GM12874 (cell line): ENCODE measurements around the gene LINGO1.
A peak's percentile ranks its signal among the peaks of the same experiment; 100 is the strongest.

Source experiments
- TF ChIP-seq, protein P1 (sequence below): IDR thresholded peaks from 2 replicates; pipeline ENCODE4 v1.5.1; 2011; ENCODE audit warnings: low read depth, mild to moderate bottlenecking, control low read depth, low read length, moderate library complexity; ENCODE audit not compliant: insufficient read depth

Gene LINGO1

DNA sequence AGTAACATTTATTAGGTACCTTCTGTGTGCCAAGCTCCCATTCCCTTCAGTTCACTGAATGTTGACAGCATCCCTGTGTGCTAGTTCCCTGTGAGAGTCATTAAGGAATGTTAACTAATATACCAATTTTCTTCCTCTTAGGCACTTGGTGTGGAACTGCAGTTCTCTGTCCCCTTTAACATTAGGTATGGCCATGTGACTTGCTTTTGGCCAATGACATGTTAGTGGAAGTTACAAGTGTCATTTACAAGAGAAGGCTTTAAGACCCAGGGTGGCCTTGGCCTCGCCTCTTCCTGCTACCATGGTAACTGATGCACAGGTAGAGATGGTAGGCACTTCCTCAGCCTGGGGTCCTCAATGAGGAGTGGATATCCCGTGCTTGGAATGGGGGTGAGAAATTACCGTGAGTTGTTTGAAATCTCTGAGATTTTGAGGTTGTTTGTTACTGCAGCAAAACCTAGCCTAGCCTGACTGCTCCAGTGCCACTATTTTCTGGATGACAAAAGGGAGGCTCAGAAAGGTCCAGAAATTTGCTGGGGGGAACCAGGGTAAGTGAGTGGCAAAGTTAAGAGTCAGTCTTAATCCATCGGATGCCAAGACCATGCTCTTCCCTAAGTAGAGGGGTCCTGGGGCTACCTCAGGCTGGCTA lies 21.2 kb upstream of the LINGO1 start:
- TF ChIP-seq, protein P1, sequence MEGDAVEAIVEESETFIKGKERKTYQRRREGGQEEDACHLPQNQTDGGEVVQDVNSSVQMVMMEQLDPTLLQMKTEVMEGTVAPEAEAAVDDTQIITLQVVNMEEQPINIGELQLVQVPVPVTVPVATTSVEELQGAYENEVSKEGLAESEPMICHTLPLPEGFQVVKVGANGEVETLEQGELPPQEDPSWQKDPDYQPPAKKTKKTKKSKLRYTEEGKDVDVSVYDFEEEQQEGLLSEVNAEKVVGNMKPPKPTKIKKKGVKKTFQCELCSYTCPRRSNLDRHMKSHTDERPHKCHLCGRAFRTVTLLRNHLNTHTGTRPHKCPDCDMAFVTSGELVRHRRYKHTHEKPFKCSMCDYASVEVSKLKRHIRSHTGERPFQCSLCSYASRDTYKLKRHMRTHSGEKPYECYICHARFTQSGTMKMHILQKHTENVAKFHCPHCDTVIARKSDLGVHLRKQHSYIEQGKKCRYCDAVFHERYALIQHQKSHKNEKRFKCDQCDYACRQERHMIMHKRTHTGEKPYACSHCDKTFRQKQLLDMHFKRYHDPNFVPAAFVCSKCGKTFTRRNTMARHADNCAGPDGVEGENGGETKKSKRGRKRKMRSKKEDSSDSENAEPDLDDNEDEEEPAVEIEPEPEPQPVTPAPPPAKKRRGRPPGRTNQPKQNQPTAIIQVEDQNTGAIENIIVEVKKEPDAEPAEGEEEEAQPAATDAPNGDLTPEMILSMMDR: no peak

DNA sequence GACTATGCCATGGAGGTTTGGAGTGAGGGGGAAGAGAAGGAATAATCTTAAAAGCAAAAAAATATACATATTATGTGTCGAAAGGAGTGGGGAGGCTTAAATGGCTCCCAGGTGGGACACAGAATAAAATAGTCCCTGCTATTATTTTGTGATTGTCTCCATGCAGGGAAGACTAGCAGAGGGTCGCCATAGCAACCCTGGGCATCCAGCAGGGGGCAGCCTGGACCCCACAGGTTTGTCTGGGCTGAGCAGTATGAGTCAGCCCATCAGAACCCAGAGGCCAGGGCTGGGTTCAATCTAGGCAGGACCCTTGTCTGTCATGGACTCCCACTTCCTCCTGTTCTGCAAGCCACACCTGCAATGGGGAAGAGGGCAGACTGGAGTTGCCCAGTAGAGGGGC lies 17.6 kb upstream of the LINGO1 start:
- TF ChIP-seq, protein P1: peak; percentile 24; the same call in 1 of the 2 replicates

DNA sequence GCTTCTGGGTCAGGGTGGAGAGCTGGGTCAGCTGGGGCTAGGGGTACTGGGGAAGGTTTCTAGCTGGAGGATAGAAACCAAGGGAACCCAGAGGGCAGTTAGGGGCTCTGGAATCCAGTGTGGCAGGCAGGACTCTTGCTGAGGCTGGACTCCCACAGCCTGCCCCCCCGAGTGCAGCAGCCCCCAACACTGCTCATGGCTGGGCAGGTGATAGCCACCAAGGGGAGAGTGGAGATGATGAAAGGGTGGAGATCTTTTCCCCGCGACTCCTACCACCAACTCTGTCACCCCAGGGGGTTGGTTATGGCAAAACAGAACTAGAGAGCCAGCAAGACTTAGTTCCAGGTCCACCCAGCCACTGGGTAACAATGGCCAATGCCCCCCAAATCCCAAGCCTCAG lies 16.9 kb upstream of the LINGO1 start:
- TF ChIP-seq, protein P1: no peak

DNA sequence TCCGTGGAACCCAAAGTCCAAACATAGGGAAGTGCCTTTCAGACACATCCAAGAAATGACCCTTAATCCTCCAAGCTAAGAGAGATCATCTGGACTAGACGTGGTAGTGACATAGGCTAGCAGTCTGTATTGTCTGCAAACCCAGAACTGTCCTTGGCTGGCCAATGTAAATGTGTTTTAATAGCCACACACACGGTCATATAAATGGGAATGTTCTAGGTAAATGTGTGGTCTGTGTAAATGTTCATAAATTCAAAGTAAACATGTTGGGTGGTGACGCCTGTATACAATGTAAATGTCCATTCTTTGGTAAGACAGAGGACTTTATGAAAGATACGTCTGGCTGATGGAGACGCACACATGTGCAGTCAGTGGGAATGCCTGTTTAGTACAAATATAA lies 16.3 kb upstream of the LINGO1 start:
- TF ChIP-seq, protein P1: no peak

DNA sequence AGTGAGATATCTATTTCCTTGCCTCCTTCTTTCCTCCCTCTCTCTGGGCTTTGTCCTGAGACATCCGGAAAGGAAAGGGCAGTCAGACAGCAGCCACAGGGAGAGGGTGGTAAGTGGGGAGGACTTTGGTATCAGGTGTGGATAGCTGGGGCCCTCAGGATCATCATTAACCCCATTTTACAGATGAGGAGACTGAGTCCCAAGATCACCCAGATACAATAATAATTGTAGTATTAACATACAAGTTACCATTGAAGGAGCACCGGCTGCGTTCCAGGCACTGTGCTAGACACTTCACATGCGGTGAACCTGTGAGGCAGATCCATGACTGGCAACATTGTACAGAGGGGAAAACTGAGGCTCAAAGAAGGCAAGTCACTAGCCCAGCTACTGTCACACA lies 15.2 kb upstream of the LINGO1 start:
- TF ChIP-seq, protein P1: no peak

DNA sequence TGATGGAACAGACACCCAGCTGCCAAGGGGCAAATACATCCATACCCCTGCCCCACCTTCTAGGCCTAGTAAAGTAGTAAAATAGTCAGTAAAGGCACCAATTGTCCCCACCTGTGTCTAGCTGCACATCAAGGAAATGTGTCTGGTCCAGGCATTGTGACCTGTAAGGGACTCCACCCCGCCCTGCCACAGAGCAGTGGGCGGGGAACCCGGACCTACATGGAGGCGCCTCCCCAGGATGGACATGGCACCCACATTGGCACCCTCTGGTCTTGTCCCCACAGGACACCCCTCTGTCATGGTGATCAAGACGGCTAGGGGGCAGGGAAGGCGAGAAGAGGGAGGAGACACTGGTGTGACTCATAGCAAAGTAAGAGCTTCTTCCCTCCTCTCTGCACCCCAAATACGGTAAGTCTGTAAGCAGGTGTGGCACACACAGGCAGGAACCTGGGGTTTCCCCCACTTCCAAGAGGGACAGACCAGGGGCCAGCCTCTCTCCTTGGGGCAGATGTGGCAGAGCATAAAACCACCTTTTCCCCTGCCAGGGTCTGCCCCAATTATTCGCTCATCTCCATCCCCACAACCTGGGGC lies 13.5 kb upstream of the LINGO1 start:
- TF ChIP-seq, protein P1: no peak

DNA sequence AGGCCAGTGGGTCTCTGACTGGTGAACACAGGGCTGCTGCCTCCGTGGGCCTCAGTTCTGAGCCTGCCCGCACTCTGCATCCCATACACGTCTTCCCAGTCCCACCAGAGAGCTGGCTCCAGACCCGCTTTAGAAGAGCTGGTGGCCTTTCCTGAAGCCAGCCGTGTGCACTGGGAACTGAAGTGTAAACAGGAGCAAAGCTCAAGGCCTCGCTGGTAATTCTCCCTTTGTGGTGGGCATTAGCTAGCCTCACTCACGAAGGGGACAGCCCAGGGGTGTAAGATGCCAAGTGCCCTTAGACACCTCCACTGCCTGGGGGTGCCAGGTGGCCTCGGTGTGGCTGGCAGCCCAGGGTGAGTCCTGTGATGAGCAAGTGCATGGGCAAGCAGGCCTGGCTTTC lies 12.9 kb upstream of the LINGO1 start:
- TF ChIP-seq, protein P1: no peak
